ENCODE data around the gene KCNMA1. TPM values are rescaled to one million over a fixed set of nuclear protein-coding genes. Genes with fewer than 3 reads are reported as not detected.

Gene KCNMA1
- total RNA-seq, 2 donors from 2014 or later: 168 to 188 TPM

DNA sequence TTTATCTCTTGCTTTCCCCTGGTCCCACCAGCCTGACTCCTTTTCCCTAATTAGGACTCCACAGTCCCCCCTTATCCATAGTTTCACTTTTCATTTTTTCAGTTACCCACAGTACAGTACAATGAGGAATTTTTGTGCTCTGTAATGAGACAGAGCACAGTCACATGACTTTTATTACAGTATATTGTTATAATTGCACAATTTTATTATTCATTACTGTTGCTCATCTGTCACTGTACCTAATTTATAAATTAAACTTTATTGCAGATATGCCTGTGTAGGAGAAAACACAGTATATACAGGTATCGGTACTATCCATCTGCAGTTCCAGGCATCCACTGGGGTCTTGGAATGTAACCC, 125.4 kb downstream of the KCNMA1 start:
- H3K4me1 ChIP-seq (ENCODE audit: control insufficient read depth in 1 of 2, low read depth in 2 of 2): peaks cover 24 to 66% of the 10 kb centered on the region in 2 donors
- ATAC-seq (ENCODE audit: insufficient number of reproducible peaks, low FRiP score, low read depth) (no peak), DNase-seq (ENCODE audit: low spot score) (no peak)
- no peaks in the 10 kb centered on the region for H3K27me3 ChIP-seq (replicated peaks; ENCODE audit: insufficient read depth)
- no peak overlapping the region for H3K4me3 ChIP-seq
- H3K36me3 ChIP-seq: no peaks in the 10 kb centered on the region
- H3K27ac ChIP-seq: peak overlapping the region; percentile 74 to 77
- no peaks in the 10 kb centered on the region for H3K9me3 ChIP-seq
- TF ChIP-seq, protein P1, sequence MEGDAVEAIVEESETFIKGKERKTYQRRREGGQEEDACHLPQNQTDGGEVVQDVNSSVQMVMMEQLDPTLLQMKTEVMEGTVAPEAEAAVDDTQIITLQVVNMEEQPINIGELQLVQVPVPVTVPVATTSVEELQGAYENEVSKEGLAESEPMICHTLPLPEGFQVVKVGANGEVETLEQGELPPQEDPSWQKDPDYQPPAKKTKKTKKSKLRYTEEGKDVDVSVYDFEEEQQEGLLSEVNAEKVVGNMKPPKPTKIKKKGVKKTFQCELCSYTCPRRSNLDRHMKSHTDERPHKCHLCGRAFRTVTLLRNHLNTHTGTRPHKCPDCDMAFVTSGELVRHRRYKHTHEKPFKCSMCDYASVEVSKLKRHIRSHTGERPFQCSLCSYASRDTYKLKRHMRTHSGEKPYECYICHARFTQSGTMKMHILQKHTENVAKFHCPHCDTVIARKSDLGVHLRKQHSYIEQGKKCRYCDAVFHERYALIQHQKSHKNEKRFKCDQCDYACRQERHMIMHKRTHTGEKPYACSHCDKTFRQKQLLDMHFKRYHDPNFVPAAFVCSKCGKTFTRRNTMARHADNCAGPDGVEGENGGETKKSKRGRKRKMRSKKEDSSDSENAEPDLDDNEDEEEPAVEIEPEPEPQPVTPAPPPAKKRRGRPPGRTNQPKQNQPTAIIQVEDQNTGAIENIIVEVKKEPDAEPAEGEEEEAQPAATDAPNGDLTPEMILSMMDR (IDR thresholded peaks at IDR 0.05): no peak

- H3K9me3 ChIP-seq: no peaks in the 10 kb centered on the region
- DNase-seq (ENCODE audit: low spot score): no peak
- H3K27ac ChIP-seq: peak overlapping the region in 1 of 2 donors; percentile 77
- peaks cover 28 to 71% of the 10 kb centered on the region in 2 donors for H3K4me1 ChIP-seq (ENCODE audit: control insufficient read depth in 1 of 2, low read depth in 2 of 2)
- no peak overlapping the region for H3K4me3 ChIP-seq
- TF ChIP-seq, protein P1 (IDR thresholded peaks at IDR 0.05): no peak
- ATAC-seq (ENCODE audit: insufficient number of reproducible peaks, low FRiP score, low read depth): no peak
- no peaks in the 10 kb centered on the region for H3K36me3 ChIP-seq
- H3K27me3 ChIP-seq (replicated peaks; ENCODE audit: insufficient read depth): no peaks in the 10 kb centered on the region
These were observed 126.0 kb downstream of the KCNMA1 start for GRCh38 chr10:77511498-77512218.

GRCh38 chr10:77510695-77511094, 126.9 kb downstream of the KCNMA1 start:
- TF ChIP-seq, protein P1 (IDR thresholded peaks at IDR 0.05): no peak
- Histone ChIP-seq H3K27ac (no peak overlapping the region), H3K27me3 (replicated peaks; ENCODE audit: insufficient read depth) (no peaks in the 10 kb centered on the region), H3K4me1 (ENCODE audit: control insufficient read depth in 1 of 2, low read depth in 2 of 2) (peaks cover 35 to 81% of the 10 kb centered on the region in 2 donors), H3K9me3 (no peaks in the 10 kb centered on the region), H3K36me3 (no peaks in the 10 kb centered on the region), H3K4me3 (no peak overlapping the region)
- no peak for ATAC-seq (ENCODE audit: insufficient number of reproducible peaks, low FRiP score, low read depth)
- DNase-seq (ENCODE audit: low spot score): no peak

GRCh38 chr10:77510294-77510693, 127.3 kb downstream of the KCNMA1 start:
- no peak overlapping the region for H3K4me3 ChIP-seq
- ATAC-seq (ENCODE audit: insufficient number of reproducible peaks, low FRiP score, low read depth) (no peak), DNase-seq (ENCODE audit: low spot score) (no peak)
- TF ChIP-seq, protein P1 (IDR thresholded peaks at IDR 0.05): no peak
- H3K4me1 ChIP-seq (ENCODE audit: control insufficient read depth in 1 of 2, low read depth in 2 of 2): peaks cover 39 to 85% of the 10 kb centered on the region in 2 donors
- H3K27ac ChIP-seq: peak overlapping the region in 1 of 2 donors; percentile 9
- H3K9me3 ChIP-seq: no peaks in the 10 kb centered on the region
- no peaks in the 10 kb centered on the region for H3K36me3 ChIP-seq
- H3K27me3 ChIP-seq (replicated peaks; ENCODE audit: insufficient read depth): no peaks in the 10 kb centered on the region

DNA sequence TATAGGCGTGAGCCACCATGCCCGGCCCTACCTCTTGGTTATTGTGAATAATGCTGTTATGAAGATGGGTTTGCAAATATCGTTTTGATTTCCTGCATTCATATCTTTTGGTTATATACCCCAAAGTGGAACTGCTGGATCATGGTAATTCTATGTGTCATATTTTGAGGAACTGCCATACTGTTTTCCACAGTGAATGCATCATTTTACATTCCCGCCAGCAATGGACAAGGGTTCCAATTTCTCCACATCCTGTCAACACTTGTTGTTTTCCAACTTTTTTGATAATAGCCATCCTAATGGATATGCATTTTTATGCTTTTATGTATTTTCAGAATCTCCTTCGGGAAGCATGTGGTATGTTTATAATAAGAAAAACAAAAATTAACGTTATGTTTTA, 128.2 kb downstream of the KCNMA1 start:
- ATAC-seq (ENCODE audit: insufficient number of reproducible peaks, low FRiP score, low read depth): no peak

More for the DNA sequence above, 128.2 kb downstream of the KCNMA1 start:
- Histone ChIP-seq H3K36me3 (no peaks in the 10 kb centered on the region), H3K9me3 (no peaks in the 10 kb centered on the region), H3K4me3 (no peak overlapping the region), H3K27me3 (replicated peaks; ENCODE audit: insufficient read depth) (no peaks in the 10 kb centered on the region), H3K27ac (no peak overlapping the region), H3K4me1 (ENCODE audit: control insufficient read depth in 1 of 2, low read depth in 2 of 2) (peaks cover 45 to 81% of the 10 kb centered on the region in 2 donors)
- DNase-seq (ENCODE audit: low spot score): no peak
- TF ChIP-seq, protein P1 (IDR thresholded peaks at IDR 0.05): no peak
